HepG2 (cell line): Measurements from ENCODE around the gene ZMIZ2. TPM values are rescaled to one million over a fixed set of nuclear protein-coding genes. Genes with fewer than 3 reads are reported as not detected.

Experiments
- ATAC-seq: fragments of 200-7000 bp; cut with Tn5 transposase; 3 replicates; pipeline ENCODE4 v1.9.1; 2020; ENCODE audit warnings: mild to moderate bottlenecking, moderate library complexity
- BruUV-seq: library from RNA; stranded (reverse); fragments of 400-500 nt; replicated peaks from 2 replicates; lab custom pipeline; 2021; lab: Mats Ljungman, UMichigan
- CTCF ChIA-PET: fragments of 300-600 bp; formaldehyde crosslinking; extraction: SDS; loops from one replicate; lab custom pipeline; 2021; ENCODE audit warnings: low total read pairs, inconsistent platforms, low intra/inter-chr PET ratio; lab: Yijun Ruan, JAX
- POLR2A ChIA-PET: fragments of 350-600 bp; sonication (Branson Sonifier 250); formaldehyde crosslinking; loops from one replicate; lab custom pipeline; 2020; ENCODE audit warnings: antibody characterized with exemption, inconsistent platforms; lab: Yijun Ruan, JAX
- DNase-seq: peaks from one replicate; pipeline ENCODE4 v3.0.0-alpha.2; 2015; ENCODE audit warnings: low spot score
- FAIRE-seq: peaks from 3 replicates; lab custom pipeline; 2011; peaks lifted over from hg19 to GRCh38; lab: Jason Lieb, UNC
- H2AFZ ChIP-seq: one replicate; pipeline ENCODE4 v1.6.1; 2011; ENCODE audit warnings: low read length, inconsistent platforms
- H3K27ac ChIP-seq: fragments of 300-600 bp; 3 replicates; pipeline ENCODE4 v1.8.0; 2011; ENCODE audit warnings: mixed run types, mild to moderate bottlenecking, mixed read lengths, low read length, inconsistent platforms; ENCODE audit not compliant: insufficient read depth; ENCODE audit errors: extremely low read length
- H3K27me3 ChIP-seq, 2 experiments: fragments of 200-600 bp in 1 of 2; 2 replicates in 1 of 2; 3 replicates in 1 of 2; pipeline versions ENCODE4 v1.6.0 to v1.8.0; 2011; ENCODE audit warnings: low read length in 2 of 2, mild to moderate bottlenecking in 2 of 2, moderate library complexity in 2 of 2, inconsistent platforms in 1 of 2; ENCODE audit not compliant: insufficient read depth in 2 of 2, control insufficient read depth in 1 of 2
- H3K36me3 ChIP-seq, 2 experiments: fragments of 200-600 bp in 1 of 2; replicated peaks in 1 of 2; 2 replicates in 1 of 2; 3 replicates in 1 of 2; pipeline versions ENCODE4 v1.5.1 to v1.8.0; 2011; ENCODE audit warnings: low read length in 2 of 2, inconsistent platforms in 1 of 2; ENCODE audit not compliant: insufficient read depth in 2 of 2, control insufficient read depth in 1 of 2
- H3K4me1 ChIP-seq: 2 replicates; pipeline ENCODE4 v1.5.1; 2012; ENCODE audit warnings: low read length, inconsistent platforms; ENCODE audit not compliant: insufficient read depth
- H3K4me2 ChIP-seq: 2 replicates; pipeline ENCODE4 v1.6.0; 2011; ENCODE audit warnings: low read depth, low read length, inconsistent platforms
- H3K4me3 ChIP-seq, 3 experiments: fragments of 200-600 bp in 1 of 3; sonication (generic), shearing (Covaris generic) in 1 of 3; replicated peaks in 1 of 3; 2 replicates each; pipeline ENCODE4 v1.5.1; 2011 to 2016; ENCODE audit warnings: low read length in 3 of 3, inconsistent platforms in 2 of 3, low read depth in 2 of 3, mild to moderate bottlenecking in 2 of 3, control low read depth in 1 of 3, mixed read lengths in 1 of 3; ENCODE audit not compliant: insufficient read depth in 1 of 3
- H3K79me2 ChIP-seq: one replicate; pipeline ENCODE4 v1.6.1; 2011; ENCODE audit warnings: low read length, inconsistent platforms; ENCODE audit not compliant: insufficient read depth
- H3K9ac ChIP-seq: 2 replicates; pipeline ENCODE4 v1.6.0; 2011; ENCODE audit warnings: mild to moderate bottlenecking, low read depth, low read length, inconsistent platforms; ENCODE audit not compliant: insufficient read depth
- H3K9me3 ChIP-seq: 2 replicates; pipeline ENCODE4 v1.5.1; 2012; ENCODE audit warnings: mild to moderate bottlenecking, low read length
- H4K20me1 ChIP-seq: 2 replicates; pipeline ENCODE4 v1.6.0; 2011; ENCODE audit warnings: inconsistent platforms, mild to moderate bottlenecking, low read length, moderate library complexity; ENCODE audit not compliant: insufficient read depth
- AHR ChIP-seq: IDR thresholded peaks from 2 replicates; pipeline ENCODE4 v1.6.1; 2018; ENCODE audit warnings: missing genetic modification reagents, missing compliant biosample characterization
- CCAR2 ChIP-seq: fragments of 200-400 bp; formaldehyde crosslinking; optimal IDR thresholded peaks from 2 replicates; pipeline ENCODE3; 2018; ENCODE audit warnings: low read depth, mild to moderate bottlenecking, low read length, moderate library complexity
- GATAD2A ChIP-seq: IDR thresholded peaks from 2 replicates; pipeline ENCODE4 v1.6.1; 2016
- MTF1 ChIP-seq: sonication (generic); formaldehyde crosslinking; IDR thresholded peaks from 2 replicates; pipeline ENCODE4 v1.5.0; 2020; ENCODE audit warnings: missing genetic modification reagents
- ZNF460 ChIP-seq: sonication (generic); formaldehyde crosslinking; IDR thresholded peaks from 2 replicates; pipeline ENCODE4 v1.5.1; 2020; ENCODE audit warnings: missing genetic modification reagents, mild to moderate bottlenecking, borderline replicate concordance
- whole genome bisulfite sequencing: methylation state at CpG from one replicate; pipeline ENCODE4 v1.1.6; 2017; ENCODE audit warnings: low lambda C conversion rate; 5-methylcytosine and 5-hydroxymethylcytosine counted together
- in situ Hi-C: cut with HindIII; loops from 2 replicates; pipeline ENCODE4 v1.10.0; 2017; ENCODE audit warnings: low pct_unique_long_range_greater_than_20kb; ENCODE audit not compliant: extremely low pct_ligation_motif_present
- intact Hi-C: fragments of 100-400 bp; cut with micrococcal nuclease; formaldehyde crosslinking; loops from one replicate; pipeline ENCODE4 v1.10.0; 2022; ENCODE audit not compliant: unreplicated experiment
- polyA plus RNA-seq, 8 experiments: library from polyadenylated mRNA; depleted of rRNA in 3 of 8; stranded (reverse) in 7 of 8; unstranded in 1 of 8; fragments of >200 nt; fragmentation: Illumina TruSeq in 4 of 8; extraction: Trizol in 4 of 8; gene quantifications; 2 replicates each; pipeline versions ENCODE4 v1.2.1 to v1.2.3, GENCODE V29; 2011 to 2016; ENCODE audit warnings: low read depth in 4 of 8, missing spikeins in 1 of 8, mixed read lengths in 1 of 8; ENCODE audit not compliant: insufficient read depth in 1 of 8
- total RNA-seq, 5 experiments: library from RNA; depleted of rRNA; stranded (reverse); fragments of >200 nt; fragmentation: Illumina TruSeq; extraction: Trizol; gene quantifications; 2 replicates each; pipeline ENCODE4 v1.2.3, GENCODE V29; 2016; ENCODE audit warnings: low read depth in 1 of 5
- TF ChIP-seq, protein P1 (sequence below): sonication (generic); formaldehyde crosslinking; IDR thresholded peaks from 2 replicates; pipeline ENCODE4 v1.4.0; 2020; ENCODE audit warnings: missing genetic modification reagents

ZMIZ2 gene
- total and polyA plus RNA-seq, 2 of the 13 experiments (the other 11 are each of a cell fraction or from before 2014, with no cell fraction given), result 4.9 to 7.9 TPM

DNA sequence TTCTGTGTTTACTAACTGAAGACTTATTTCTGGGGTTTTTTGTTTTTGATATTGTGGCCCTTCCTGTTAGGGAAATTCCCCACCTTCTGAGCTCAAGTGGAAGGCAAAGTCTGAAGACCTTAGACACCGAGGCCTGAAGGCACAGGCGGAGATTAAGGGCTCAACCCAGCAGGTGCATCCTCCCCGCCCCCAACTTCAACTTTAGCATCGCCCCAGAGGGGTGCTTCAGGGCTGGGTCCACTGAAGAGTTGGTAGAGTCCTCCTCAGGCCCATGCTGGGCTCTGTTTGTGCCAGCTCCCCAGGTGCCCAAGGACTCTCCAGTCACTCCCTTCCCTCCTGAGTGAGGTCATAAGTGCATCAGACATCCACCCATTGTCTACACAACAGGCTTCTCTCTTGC, 38.4 kb downstream of the ZMIZ2 start:
- intact Hi-C loops (no loop called here), in situ Hi-C loops (no loop called here)
- ChIA-PET POLR2A (interaction anchor here (1.0 kb wide), 1 partner anchor 63 kb away, joined by 3 read pairs; no protein-coding TSS in a partner anchor), CTCF (no interaction called here)
- no peaks in the 10 kb centered on the region for H3K36me3 ChIP-seq
- 25% methylated on average over 3 of the region's 4 CpGs for WGBS
- FAIRE-seq, result no peak
- H3K4me3 ChIP-seq, result no peak overlapping the region
- H3K9ac ChIP-seq, result no peak overlapping the region
- H2AFZ ChIP-seq, result no peak overlapping the region
- BruUV-seq, result no TSS peak
- no peaks in the 10 kb centered on the region for H3K79me2 ChIP-seq
- H3K4me1 ChIP-seq, result peaks cover 19% of the 10 kb centered on the region
- DNase-seq, result no peak
- TF ChIP-seq MTF1 (no peak), CCAR2 (no peak), GATAD2A (CRISPR knock-in tag) (no peak)
- TF ChIP-seq, protein P1, sequence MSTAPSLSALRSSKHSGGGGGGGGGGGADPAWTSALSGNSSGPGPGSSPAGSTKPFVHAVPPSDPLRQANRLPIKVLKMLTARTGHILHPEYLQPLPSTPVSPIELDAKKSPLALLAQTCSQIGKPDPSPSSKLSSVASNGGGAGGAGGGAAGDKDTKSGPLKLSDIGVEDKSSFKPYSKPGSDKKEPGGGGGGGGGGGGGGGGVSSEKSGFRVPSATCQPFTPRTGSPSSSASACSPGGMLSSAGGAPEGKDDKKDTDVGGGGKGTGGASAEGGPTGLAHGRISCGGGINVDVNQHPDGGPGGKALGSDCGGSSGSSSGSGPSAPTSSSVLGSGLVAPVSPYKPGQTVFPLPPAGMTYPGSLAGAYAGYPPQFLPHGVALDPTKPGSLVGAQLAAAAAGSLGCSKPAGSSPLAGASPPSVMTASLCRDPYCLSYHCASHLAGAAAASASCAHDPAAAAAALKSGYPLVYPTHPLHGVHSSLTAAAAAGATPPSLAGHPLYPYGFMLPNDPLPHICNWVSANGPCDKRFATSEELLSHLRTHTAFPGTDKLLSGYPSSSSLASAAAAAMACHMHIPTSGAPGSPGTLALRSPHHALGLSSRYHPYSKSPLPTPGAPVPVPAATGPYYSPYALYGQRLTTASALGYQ (CRISPR knock-in tag), result no peak
- TF ChIP-seq, all 625 proteins: peak for 0
- no peak for ATAC-seq
- Histone ChIP-seq H4K20me1 (no peaks in the 10 kb centered on the region), H3K9me3 (no peaks in the 10 kb centered on the region), H3K4me2 (no peak overlapping the region), H3K27me3 (peaks cover 1 to 3% of the 10 kb centered on the region in 2 experiments; a peak in 2 of 5 replicates), H3K27ac (no peak overlapping the region)

DNA sequence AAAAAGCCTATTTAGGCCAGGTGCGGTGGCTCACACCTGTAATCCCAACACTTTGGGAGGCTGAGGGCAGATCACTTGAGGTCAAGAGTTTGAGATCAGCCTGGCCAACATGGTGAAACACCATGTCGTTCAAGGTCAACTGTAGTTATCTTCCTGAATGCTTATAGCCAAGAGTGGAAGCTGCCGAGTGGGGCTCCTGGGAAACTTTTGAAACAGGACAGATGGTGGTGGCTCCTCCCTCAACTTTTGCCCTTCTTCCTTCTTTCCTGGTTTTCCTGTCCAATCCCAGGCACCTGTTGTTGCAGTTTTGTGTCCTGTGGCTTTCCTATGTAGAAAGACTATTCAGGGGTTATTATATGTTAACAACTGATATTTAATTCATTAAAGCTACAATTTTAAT, 39.1 kb downstream of the ZMIZ2 start:
- 3% methylated on average over 3 of the region's 3 CpGs for WGBS
- Histone ChIP-seq H3K79me2 (no peaks in the 10 kb centered on the region), H3K4me3 (no peak overlapping the region), H2AFZ (no peak overlapping the region), H3K9me3 (no peaks in the 10 kb centered on the region), H3K9ac (no peak overlapping the region), H3K27ac (no peak overlapping the region), H3K36me3 (no peaks in the 10 kb centered on the region)
- ChIA-PET POLR2A (interaction anchor here (1.0 kb wide), 1 partner anchor 62 kb away, joined by 3 read pairs; no protein-coding TSS in a partner anchor), CTCF (no interaction called here)
- no peak for DNase-seq
- intact Hi-C loops, result no loop called here
- no peak for TF ChIP-seq AHR
- TF ChIP-seq ZNF460 (CRISPR knock-in tag), result peak; percentile 60; the same call in 1 of the 2 replicates
- TF ChIP-seq, all 625 proteins: peak for 1
- FAIRE-seq (no peak), ATAC-seq (no peak)
- Histone ChIP-seq H3K4me1 (peaks cover 20% of the 10 kb centered on the region), H4K20me1 (no peaks in the 10 kb centered on the region), H3K27me3 (peaks cover 0 to 1% of the 10 kb centered on the region in 2 experiments; a peak in 1 of 5 replicates), H3K4me2 (no peak overlapping the region)
- in situ Hi-C loops, result no loop called here
- no TSS peak for BruUV-seq
